IMR-90 (cell line): Measurements from ENCODE around the gene EML5. TPM values are rescaled to one million over a fixed set of nuclear protein-coding genes. Genes with fewer than 3 reads are reported as not detected.
A peak's percentile ranks its signal among the peaks of the same experiment; 100 is the strongest.

ENCODE experiments used
- ATAC-seq: fragments of 200-7000 bp; cut with Tn5 transposase; 2 replicates; pipeline ENCODE4 v1.9.1; 2020; ENCODE audit warnings: low read depth, mild to moderate bottlenecking, moderate library complexity
- BruUV-seq: library from RNA; stranded (reverse); fragments of 400-500 nt; replicated peaks from 2 replicates; lab custom pipeline; 2021; lab: Mats Ljungman, UMichigan
- CTCF ChIA-PET: fragments of 300-600 bp; formaldehyde crosslinking; extraction: SDS; loops from one replicate; lab custom pipeline; 2021; ENCODE audit warnings: antibody characterized with exemption; lab: Yijun Ruan, JAX
- POLR2A ChIA-PET: fragments of 300-600 bp; sonication (Branson Sonifier 250); formaldehyde crosslinking; loops from one replicate; lab custom pipeline; 2022; ENCODE audit warnings: antibody characterized with exemption; ENCODE audit not compliant: unreplicated experiment; lab: Charles Lee
- DNase-seq: peaks from one replicate; pipeline ENCODE4 v3.0.0; 2013
- H2AFZ ChIP-seq: replicated peaks from 2 replicates; pipeline ENCODE3; 2013; ENCODE audit warnings: low read length, mild to moderate bottlenecking; ENCODE audit not compliant: poor library complexity
- H2AK5ac ChIP-seq: 2 replicates; pipeline ENCODE4 v1.6.1; 2013; ENCODE audit warnings: low read depth, low read length, inconsistent platforms
- H2AK9ac ChIP-seq: replicated peaks from 2 replicates; pipeline ENCODE3; 2013; ENCODE audit warnings: mild to moderate bottlenecking, low read depth, low read length, moderate library complexity; ENCODE audit not compliant: poor library complexity
- H2BK120ac ChIP-seq: 2 replicates; pipeline ENCODE4 v1.6.1; 2013; ENCODE audit warnings: low read depth, low read length, inconsistent platforms
- H2BK15ac ChIP-seq: 3 replicates; pipeline ENCODE4 v1.6.1; 2013; ENCODE audit warnings: low read depth, low read length, inconsistent platforms
- H2BK20ac ChIP-seq: 2 replicates; pipeline ENCODE4 v1.6.1; 2013; ENCODE audit warnings: low read depth, mild to moderate bottlenecking, inconsistent platforms, low read length, moderate library complexity
- H2BK5ac ChIP-seq: 2 replicates; pipeline ENCODE4 v1.6.1; 2013; ENCODE audit warnings: mild to moderate bottlenecking, low read depth, low read length, inconsistent platforms; ENCODE audit not compliant: poor library complexity, severe bottlenecking
- H3K14ac ChIP-seq: replicated peaks from 2 replicates; pipeline ENCODE4 v1.6.1; 2013; ENCODE audit warnings: low read depth, low read length, inconsistent platforms
- H3K18ac ChIP-seq: 2 replicates; pipeline ENCODE4 v1.6.1; 2013; ENCODE audit warnings: low read depth, low read length, control low read depth
- H3K23ac ChIP-seq: 2 replicates; pipeline ENCODE4 v1.6.1; 2013; ENCODE audit warnings: low read depth, low read length, inconsistent platforms
- H3K27ac ChIP-seq: 2 replicates; pipeline ENCODE4 v1.5.1; 2013; ENCODE audit warnings: mild to moderate bottlenecking, control low read depth, low read length; ENCODE audit not compliant: insufficient read depth
- H3K27me3 ChIP-seq: 2 replicates; pipeline ENCODE4 v1.6.1; 2013; ENCODE audit warnings: low read length; ENCODE audit not compliant: control insufficient read depth, insufficient read depth
- H3K36me3 ChIP-seq: 2 replicates; pipeline ENCODE4 v1.6.1; 2013; ENCODE audit warnings: low read length, mixed read lengths; ENCODE audit not compliant: control insufficient read depth, insufficient read depth
- H3K4ac ChIP-seq: 2 replicates; pipeline ENCODE4 v1.6.1; 2013; ENCODE audit warnings: low read depth, low read length, inconsistent platforms
- H3K4me1 ChIP-seq: 2 replicates; pipeline ENCODE4 v1.6.1; 2013; ENCODE audit warnings: low read length, mixed read lengths; ENCODE audit not compliant: control insufficient read depth, insufficient read depth
- H3K4me2 ChIP-seq: 2 replicates; pipeline ENCODE4 v1.6.1; 2013; ENCODE audit warnings: low read depth, mild to moderate bottlenecking, control low read depth, low read length, moderate library complexity
- H3K4me3 ChIP-seq: 2 replicates; pipeline ENCODE4 v1.5.1; 2013; ENCODE audit warnings: low read depth, mild to moderate bottlenecking, control low read depth, low read length, moderate library complexity; ENCODE audit not compliant: insufficient read depth
- H3K56ac ChIP-seq: 2 replicates; pipeline ENCODE4 v1.6.1; 2013; ENCODE audit warnings: low read length, inconsistent platforms; ENCODE audit not compliant: insufficient read depth; ENCODE audit errors: extremely low read depth
- H3K79me1 ChIP-seq, 2 experiments: 2 replicates each; pipeline ENCODE4 v1.6.1; 2013; ENCODE audit warnings: low read length in 2 of 2, inconsistent platforms in 1 of 2, low read depth in 1 of 2
- H3K9ac ChIP-seq: 2 replicates; pipeline ENCODE4 v1.6.1; 2013; ENCODE audit warnings: low read depth, low read length, control low read depth
- H3K9me1 ChIP-seq: 2 replicates; pipeline ENCODE4 v1.6.1; 2013; ENCODE audit warnings: low read length, inconsistent platforms; ENCODE audit not compliant: insufficient read depth
- H3K9me3 ChIP-seq: 2 replicates; pipeline ENCODE4 v1.6.1; 2013; ENCODE audit warnings: low read length; ENCODE audit not compliant: control insufficient read depth, insufficient read depth
- H4K20me1 ChIP-seq: 2 replicates; pipeline ENCODE4 v1.6.1; 2013; ENCODE audit warnings: low read length, inconsistent platforms; ENCODE audit not compliant: insufficient read depth
- H4K5ac ChIP-seq: 2 replicates; pipeline ENCODE4 v1.6.1; 2013; ENCODE audit warnings: mild to moderate bottlenecking, low read depth, low read length, control low read depth
- H4K8ac ChIP-seq, 2 experiments: 2 replicates each; pipeline ENCODE4 v1.6.1; 2013; ENCODE audit warnings: low read depth in 2 of 2, low read length in 2 of 2, control low read depth in 1 of 2, inconsistent platforms in 1 of 2
- H4K91ac ChIP-seq: 2 replicates; pipeline ENCODE4 v1.6.1; 2013; ENCODE audit warnings: low read depth, low read length, inconsistent platforms; ENCODE audit not compliant: insufficient read depth
- CEBPB ChIP-seq: IDR thresholded peaks from 2 replicates; pipeline ENCODE4 v1.6.1; 2012; ENCODE audit warnings: low read depth, low read length, improper control_type of control experiment
- FOS ChIP-seq: fragments of 150-350 bp; IDR thresholded peaks from 2 replicates; pipeline ENCODE4 v1.6.1; 2016; ENCODE audit warnings: low read depth, low read length
- WGBS, 2 experiments: methylation state at CpG; one replicate each; pipeline versions ENCODE4 v1.1.5 to v1.1.7; 2013; ENCODE audit warnings: missing lambda C conversion rate in 2 of 2; ENCODE audit not compliant: insufficient read length in 1 of 2; ENCODE audit errors: extremely low coverage in 2 of 2; 5-methylcytosine and 5-hydroxymethylcytosine counted together
- dilution Hi-C: fragments of 300-500 bp; cut with HindIII; formaldehyde crosslinking; loops from one replicate; pipeline ENCODE4 v1.14.3; 2018; ENCODE audit warnings: low sequenced_read_pairs; ENCODE audit not compliant: unreplicated experiment
- in situ Hi-C: fragments of 300-500 bp; cut with MboI; formaldehyde crosslinking; loops from 3 replicates; pipeline ENCODE4 v1.14.3; 2019; ENCODE audit warnings: low sequenced_read_pairs, inconsistent platforms, mixed read lengths
- intact Hi-C: fragments of 100-400 bp; cut with micrococcal nuclease; formaldehyde crosslinking; loops from 2 replicates; pipeline ENCODE4 v1.10.0; 2022
- polyA plus RNA-seq, 3 experiments: library from polyadenylated mRNA; depleted of rRNA; stranded (reverse); fragments of >200 nt; gene quantifications; 2 replicates each; pipeline ENCODE4 v1.2.3, GENCODE V29; 2012; ENCODE audit warnings: low replicate concordance in 1 of 3
- total RNA-seq: library from RNA; depleted of rRNA; stranded (reverse); fragments of >200 nt; gene quantifications from 2 replicates; pipeline ENCODE4 v1.2.3, GENCODE V29; 2012

EML5 gene
- total and polyA plus RNA-seq, 2 of the 4 experiments (the other 2 are of a cell fraction) = 8.1 to 22.2 TPM

- H3K4me2 ChIP-seq = no peak overlapping the region
- peak overlapping the region in 1 of 2 experiments; percentile 44; a peak in 1 of 4 replicates for H4K8ac ChIP-seq
- no peak overlapping the region for H3K18ac ChIP-seq
- H3K9me1 ChIP-seq = no peaks in the 10 kb centered on the region
- DNase-seq = peak; percentile 32
- H3K4me3 ChIP-seq = no peak overlapping the region
- no peaks in the 10 kb centered on the region for H3K27me3 ChIP-seq
- ChIA-PET CTCF (interaction anchor here (0.6 kb wide), 1 partner anchor 17 kb away, joined by 4 read pairs; no protein-coding TSS in a partner anchor), POLR2A (no interaction called here)
- H3K56ac ChIP-seq = no peak overlapping the region
- no peaks in the 10 kb centered on the region for H3K9me3 ChIP-seq
- H2BK20ac ChIP-seq = no peak overlapping the region
- no peak overlapping the region for H2BK120ac ChIP-seq
- H4K5ac ChIP-seq = no peak overlapping the region
- no peak overlapping the region for H2AK9ac ChIP-seq
- H2AFZ ChIP-seq = no peak overlapping the region
- intact Hi-C loops = no loop called here
- no peaks in the 10 kb centered on the region for H3K4me1 ChIP-seq
- no peak overlapping the region for H2AK5ac ChIP-seq
- no peak overlapping the region for H4K91ac ChIP-seq
- ATAC-seq = no peak
- H3K14ac ChIP-seq = no peak overlapping the region
- TF ChIP-seq CEBPB (peak; percentile 76), FOS (no peak)
- peaks cover 1% of the 10 kb centered on the region; the same call in 1 of the 2 replicates for H3K36me3 ChIP-seq
- no peak overlapping the region for H3K9ac ChIP-seq
- 60% methylated on average over 2 of the region's 5 CpGs; no CpG with 5 or more reads in 1 of the 2 experiments for WGBS, 2 experiments
- no peak overlapping the region for H3K23ac ChIP-seq
- no peaks in the 10 kb centered on the region for H4K20me1 ChIP-seq
- H3K79me1 ChIP-seq = no peaks in the 10 kb centered on the region
- no TSS peak for BruUV-seq
- H2BK15ac ChIP-seq = no peak overlapping the region
- dilution Hi-C loops = no loop called here
- in situ Hi-C loops = loop anchor here (25.0 kb wide), 1 partner anchor 1277 kb away; no protein-coding TSS in a partner anchor
- no peak overlapping the region for H3K4ac ChIP-seq
- H2BK5ac ChIP-seq = no peak overlapping the region
- no peak overlapping the region for H3K27ac ChIP-seq
Measured at GRCh38 chr14:88660056-88660455, 132.7 kb downstream of the EML5 start.
